Left lung (tissue), 10 donors: Measurements from ENCODE around the gene ZNG1B. TPM values are rescaled to one million over a fixed set of nuclear protein-coding genes. Genes with fewer than 3 reads are reported as not detected.
"Not testable (repeated sequence)": the region's sequence is repeated elsewhere in the genome, so short reads cannot be mapped to it uniquely, and the experiment has no call there.

ENCODE experiments used
- ATAC-seq: fragments of 200-7000 bp; cut with Tn5 transposase; one replicate; pipeline ENCODE4 v1.9.1; 2020; ENCODE audit warnings: moderate library complexity
- DNase-seq, 4 donors: peaks; one replicate each; pipeline ENCODE4 v3.0.0-alpha.2; 2013 to 2020
- H3K27ac ChIP-seq, 2 donors: fragments of 200-600 bp; sonication (generic) in 1 of 2; one replicate each; pipeline versions ENCODE4 v1.5.0 to v1.8.0; 2020 to 2021
- H3K27me3 ChIP-seq, 2 donors: fragments of 200-600 bp; sonication (generic) in 1 of 2; one replicate each; pipeline versions ENCODE4 v1.5.0 to v1.8.0; 2020 to 2021
- H3K36me3 ChIP-seq, 2 donors: fragments of 200-600 bp; sonication (generic) in 1 of 2; one replicate each; pipeline versions ENCODE4 v1.5.0 to v1.8.0; 2020 to 2021
- H3K4me1 ChIP-seq, 2 donors: fragments of 200-600 bp; one replicate each; pipeline ENCODE4 v1.8.0; 2021
- H3K4me3 ChIP-seq, 2 donors: fragments of 200-600 bp; sonication (generic) in 1 of 2; one replicate each; pipeline versions ENCODE4 v1.5.0 to v1.8.0; 2020 to 2021; ENCODE audit warnings: mild to moderate bottlenecking in 1 of 2
- H3K9me3 ChIP-seq, 2 donors: fragments of 200-600 bp; sonication (generic) in 1 of 2; one replicate each; pipeline versions ENCODE4 v1.5.0 to v1.8.0; 2020 to 2021
- intact Hi-C, 2 donors: fragments of 100-400 bp; cut with DNase I; formaldehyde crosslinking; loops; one replicate each; pipeline versions ENCODE4 v1.11.2 to v1.14.2; 2022
- polyA plus RNA-seq, 6 donors: library from polyadenylated mRNA; unstranded; fragments of 120-200 nt; gene quantifications; one replicate each; pipeline ENCODE4 v1.2.1, GENCODE V29; 2013; ENCODE audit not compliant: insufficient read length in 6 of 6
- total RNA-seq, 2 donors: library from RNA; stranded (reverse); fragmentation: NEBNext Ultra II Directional; extraction: Animal tissue kit (Norgen Biotek cat#: 25700); gene quantifications; one replicate each; pipeline ENCODE4 v1.2.1, GENCODE V29; 2021
- TF ChIP-seq, protein P1 (sequence below), 2 donors: fragments of 200-600 bp; sonication (generic) in 1 of 2; IDR thresholded peaks; one replicate each; pipeline versions ENCODE4 v1.5.0 to v1.8.0; 2021; ENCODE audit warnings: antibody characterized with exemption in 2 of 2
- donor health status: DM: no; HTN: yes; CAD: no.
- donor health status: DM: no; HTN: no; CAD: no.

ZNG1B gene
- total and polyA plus RNA-seq, 8 donors: 25.4 to 56.3 (median 48.5) TPM

DNA sequence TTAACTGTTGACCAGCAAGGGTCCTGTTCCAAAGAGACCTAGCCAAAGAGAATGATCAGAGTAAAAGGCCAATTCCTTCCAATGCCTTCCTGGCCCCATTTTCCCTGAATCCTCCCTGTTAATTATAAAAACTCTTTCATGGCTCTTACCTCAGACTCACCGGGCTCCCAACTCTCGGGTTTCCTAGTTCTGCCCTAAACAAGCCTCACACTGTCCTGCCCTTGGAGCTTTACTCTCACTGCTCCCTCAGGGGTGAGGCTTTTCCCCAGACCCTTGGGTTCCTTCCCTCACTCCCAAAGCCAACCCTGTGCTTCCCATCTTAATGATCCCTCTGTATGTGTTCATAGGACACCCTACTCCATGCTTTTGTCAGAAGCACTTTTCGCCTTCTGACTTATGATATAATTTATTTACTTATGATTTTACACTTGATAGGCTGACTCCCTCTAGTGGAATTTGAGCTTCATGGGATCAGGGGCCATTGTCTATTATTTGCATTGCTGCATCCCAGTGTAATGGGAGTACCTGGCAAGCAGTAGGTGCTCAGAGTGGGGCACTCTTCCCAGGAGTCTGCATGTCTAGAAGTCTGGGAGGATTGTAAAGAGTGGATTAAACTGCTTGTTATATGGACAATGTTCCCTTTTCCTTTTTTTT is 29.9 kb upstream of the ZNG1B start:
- Histone ChIP-seq H3K27me3 (peaks cover 0 to 4% of the 10 kb centered on the region in 2 donors), H3K36me3 (no peaks in the 10 kb centered on the region), H3K9me3 (no peaks in the 10 kb centered on the region), H3K27ac (no peak overlapping the region), H3K4me1 (no peaks in the 10 kb centered on the region), H3K4me3 (no peak overlapping the region)
- ATAC-seq (peak; percentile 50), DNase-seq (no peak)
- TF ChIP-seq, protein P1, sequence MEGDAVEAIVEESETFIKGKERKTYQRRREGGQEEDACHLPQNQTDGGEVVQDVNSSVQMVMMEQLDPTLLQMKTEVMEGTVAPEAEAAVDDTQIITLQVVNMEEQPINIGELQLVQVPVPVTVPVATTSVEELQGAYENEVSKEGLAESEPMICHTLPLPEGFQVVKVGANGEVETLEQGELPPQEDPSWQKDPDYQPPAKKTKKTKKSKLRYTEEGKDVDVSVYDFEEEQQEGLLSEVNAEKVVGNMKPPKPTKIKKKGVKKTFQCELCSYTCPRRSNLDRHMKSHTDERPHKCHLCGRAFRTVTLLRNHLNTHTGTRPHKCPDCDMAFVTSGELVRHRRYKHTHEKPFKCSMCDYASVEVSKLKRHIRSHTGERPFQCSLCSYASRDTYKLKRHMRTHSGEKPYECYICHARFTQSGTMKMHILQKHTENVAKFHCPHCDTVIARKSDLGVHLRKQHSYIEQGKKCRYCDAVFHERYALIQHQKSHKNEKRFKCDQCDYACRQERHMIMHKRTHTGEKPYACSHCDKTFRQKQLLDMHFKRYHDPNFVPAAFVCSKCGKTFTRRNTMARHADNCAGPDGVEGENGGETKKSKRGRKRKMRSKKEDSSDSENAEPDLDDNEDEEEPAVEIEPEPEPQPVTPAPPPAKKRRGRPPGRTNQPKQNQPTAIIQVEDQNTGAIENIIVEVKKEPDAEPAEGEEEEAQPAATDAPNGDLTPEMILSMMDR (IDR thresholded peaks at IDR 0.05): peak in 1 of 2 donors; percentile 15
- intact Hi-C loops: no loop called here

DNA sequence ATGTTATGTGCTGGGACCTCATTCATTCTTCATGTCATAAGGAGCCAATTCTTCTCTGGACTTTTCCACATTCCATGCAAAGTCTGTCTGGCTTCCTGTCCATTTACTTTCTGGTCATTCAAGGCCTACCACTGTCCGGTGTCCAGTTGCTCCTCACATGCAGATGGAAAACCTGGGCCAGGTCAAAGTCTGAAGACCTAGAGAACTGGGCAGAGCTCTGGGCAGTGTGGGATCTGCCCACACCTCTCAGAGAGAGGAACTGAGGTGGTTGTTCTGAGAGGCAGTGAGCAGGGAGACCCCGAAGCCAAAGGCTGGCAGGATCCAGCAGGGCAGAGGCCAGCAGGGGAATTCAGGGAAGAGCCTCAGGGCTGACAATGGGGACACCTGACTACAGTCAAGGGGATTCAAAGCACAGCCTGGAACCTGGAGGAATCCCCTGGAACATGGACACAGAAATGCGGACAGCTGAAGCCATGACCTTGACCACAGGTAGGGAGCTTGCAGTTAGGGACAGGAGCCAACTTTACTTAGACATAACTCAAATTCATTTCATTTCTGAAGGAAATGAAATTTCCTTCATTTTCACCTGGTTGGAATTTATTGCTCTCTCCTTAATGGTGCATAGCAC is 25.7 kb upstream of the ZNG1B start:
- H3K27ac ChIP-seq, ATAC-seq, H3K9me3 ChIP-seq, intact Hi-C loops, H3K4me1 ChIP-seq, H3K36me3 ChIP-seq, H3K27me3 ChIP-seq, DNase-seq, H3K4me3 ChIP-seq: not testable (repeated sequence)

DNA sequence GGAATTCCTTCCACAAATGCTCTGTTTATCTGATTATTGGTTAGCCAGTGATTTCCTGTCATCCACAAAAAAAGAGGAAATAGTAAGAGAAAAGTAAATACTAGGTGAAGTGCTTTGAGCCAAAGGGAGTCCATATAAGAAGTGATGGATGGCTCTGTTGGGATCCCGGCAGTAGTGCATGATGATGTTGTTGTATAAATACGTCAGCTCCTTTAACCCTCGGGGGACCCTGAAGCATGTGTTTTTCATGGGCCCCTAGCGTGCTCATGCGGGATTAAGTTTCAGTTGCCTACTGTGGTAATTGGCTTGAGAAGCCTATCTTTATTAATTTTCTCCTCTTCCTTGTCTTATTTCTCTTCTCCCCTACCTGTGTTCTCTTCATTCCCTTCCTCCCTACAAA is 24.7 kb upstream of the ZNG1B start:
- H3K4me3 ChIP-seq, H3K4me1 ChIP-seq, DNase-seq, H3K27me3 ChIP-seq, ATAC-seq, intact Hi-C loops, H3K27ac ChIP-seq, H3K36me3 ChIP-seq, H3K9me3 ChIP-seq: not testable (repeated sequence)

DNA sequence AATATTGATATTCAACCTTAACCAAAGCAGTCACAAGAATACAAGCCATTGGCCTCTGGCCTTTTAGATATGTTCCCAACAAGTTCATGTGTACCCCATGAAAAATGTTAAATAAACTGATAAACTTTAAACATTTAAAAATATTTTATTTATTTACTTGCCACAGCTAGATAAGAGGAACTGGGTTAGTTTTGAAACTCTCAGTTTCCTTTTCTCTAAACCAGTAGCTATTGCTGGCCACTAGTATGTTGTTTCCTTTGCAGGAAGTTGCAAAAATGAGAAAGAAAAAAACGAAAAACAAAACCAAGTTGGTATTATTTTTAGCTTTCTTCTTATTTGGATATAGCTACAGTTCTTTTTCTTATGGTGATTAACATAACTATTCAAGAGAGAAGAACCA is 5.7 kb upstream of the ZNG1B start:
- H3K4me1 ChIP-seq, H3K4me3 ChIP-seq, H3K36me3 ChIP-seq, H3K9me3 ChIP-seq, intact Hi-C loops, ATAC-seq, H3K27me3 ChIP-seq, DNase-seq: not testable (repeated sequence)
- peak overlapping the region in 1 of 2 donors; percentile 86 for H3K27ac ChIP-seq

DNA sequence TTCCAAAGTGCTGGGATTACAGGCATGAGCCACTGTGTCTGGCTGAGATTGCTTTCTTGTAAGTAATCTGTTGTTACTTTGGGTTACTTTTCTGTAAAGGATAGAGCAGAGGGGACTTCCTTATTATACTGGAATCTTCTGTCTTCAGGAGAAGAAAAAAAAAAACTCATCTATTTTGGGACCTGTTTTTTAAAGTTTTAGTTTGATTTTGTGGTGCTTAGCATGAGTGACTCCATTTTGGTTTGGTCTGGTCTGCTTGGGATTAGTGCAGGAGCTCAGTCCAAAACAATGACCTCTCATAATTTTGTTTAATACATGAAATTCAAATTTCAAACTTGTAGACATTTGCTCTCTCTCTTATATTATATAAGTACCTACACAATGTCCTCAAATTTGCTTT is 4.0 kb upstream of the ZNG1B start:
- H3K9me3 ChIP-seq, ATAC-seq, intact Hi-C loops, H3K36me3 ChIP-seq, H3K27me3 ChIP-seq, DNase-seq, H3K4me3 ChIP-seq, H3K4me1 ChIP-seq: not testable (repeated sequence)
- H3K27ac ChIP-seq: peak overlapping the region in 1 of 2 donors; percentile 28

DNA sequence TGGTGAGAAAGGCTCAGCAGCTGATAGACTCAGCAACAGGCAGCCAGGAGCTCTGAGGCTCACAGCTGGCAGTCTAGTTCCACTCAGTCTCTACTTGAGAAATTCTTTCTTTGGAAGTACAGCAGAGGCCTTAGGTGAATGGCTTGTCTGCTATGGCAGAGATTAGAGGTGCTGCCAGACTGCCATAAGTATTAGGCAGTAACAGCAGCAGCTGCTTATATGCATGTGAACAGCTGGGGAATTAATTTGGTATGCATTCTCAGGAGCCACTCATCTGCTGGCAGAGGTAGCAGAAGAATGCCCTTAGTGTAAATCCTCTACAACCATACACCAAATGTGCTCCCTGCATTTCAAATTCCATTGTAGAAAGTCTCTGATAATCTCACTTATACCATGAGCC is 28.3 kb downstream of the ZNG1B start:
- DNase-seq: peak in 1 of 4 donors; percentile 0
- intact Hi-C loops, H3K27me3 ChIP-seq, ATAC-seq, H3K27ac ChIP-seq, H3K36me3 ChIP-seq, H3K4me3 ChIP-seq, H3K4me1 ChIP-seq, H3K9me3 ChIP-seq: not testable (repeated sequence)

DNA sequence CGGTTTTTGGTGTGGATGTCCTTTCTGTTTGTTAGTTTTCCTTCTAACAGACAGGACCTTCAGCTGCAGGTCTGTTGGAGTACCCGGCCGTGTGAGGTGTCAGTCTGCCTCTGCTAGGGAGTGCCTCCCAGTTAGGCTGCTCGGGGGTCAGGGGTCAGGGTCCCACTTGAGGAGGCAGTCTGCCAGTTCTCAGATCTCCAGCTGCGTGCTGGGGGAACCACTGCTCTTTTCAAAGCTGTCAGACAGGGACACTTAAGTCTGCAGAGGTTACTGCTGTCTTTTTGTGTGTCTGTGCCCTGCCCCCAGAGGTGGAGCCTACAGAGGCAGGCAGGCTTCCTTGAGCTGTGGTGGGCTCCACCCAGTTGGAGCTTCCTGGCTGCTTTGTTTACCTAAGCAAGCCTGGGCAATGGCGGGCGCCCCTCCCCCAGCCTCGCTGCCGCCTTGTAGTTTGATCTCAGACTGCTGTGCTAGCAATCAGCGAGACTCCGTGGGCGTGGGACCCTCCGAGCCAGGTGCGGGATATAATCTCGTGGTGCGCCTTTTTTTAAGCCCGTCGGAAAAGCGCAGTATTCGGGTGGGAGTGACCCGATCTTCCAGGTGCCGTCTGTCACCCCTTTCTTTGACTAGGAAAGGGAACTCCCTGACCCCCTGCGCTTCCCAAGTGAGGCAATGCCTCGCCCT is 39.3 kb downstream of the ZNG1B start:
- ATAC-seq, H3K27ac ChIP-seq, H3K4me3 ChIP-seq, intact Hi-C loops, H3K36me3 ChIP-seq, DNase-seq, H3K9me3 ChIP-seq, H3K27me3 ChIP-seq, H3K4me1 ChIP-seq: not testable (repeated sequence)

DNA sequence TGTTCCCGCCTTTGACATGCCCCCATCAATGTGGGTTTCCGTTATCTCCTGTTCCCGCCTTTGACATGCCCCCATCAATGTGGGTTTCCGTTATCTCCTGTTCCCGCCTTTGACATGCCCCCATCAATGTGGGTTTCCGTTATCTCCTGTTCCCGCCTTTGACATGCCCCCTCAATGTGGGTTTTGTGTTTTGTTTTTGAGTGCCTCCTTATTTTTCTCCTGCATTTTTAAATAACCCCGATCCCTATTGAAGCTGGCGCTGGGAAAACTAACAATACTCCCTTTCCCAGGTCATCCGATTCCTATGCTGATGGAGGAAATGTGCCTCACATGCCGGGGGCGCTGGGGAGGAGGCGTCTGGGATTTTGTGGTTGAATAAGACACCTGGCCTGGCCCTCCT is 59.0 kb downstream of the ZNG1B start:
- not testable (repeated sequence) for H3K36me3 ChIP-seq

DNA sequence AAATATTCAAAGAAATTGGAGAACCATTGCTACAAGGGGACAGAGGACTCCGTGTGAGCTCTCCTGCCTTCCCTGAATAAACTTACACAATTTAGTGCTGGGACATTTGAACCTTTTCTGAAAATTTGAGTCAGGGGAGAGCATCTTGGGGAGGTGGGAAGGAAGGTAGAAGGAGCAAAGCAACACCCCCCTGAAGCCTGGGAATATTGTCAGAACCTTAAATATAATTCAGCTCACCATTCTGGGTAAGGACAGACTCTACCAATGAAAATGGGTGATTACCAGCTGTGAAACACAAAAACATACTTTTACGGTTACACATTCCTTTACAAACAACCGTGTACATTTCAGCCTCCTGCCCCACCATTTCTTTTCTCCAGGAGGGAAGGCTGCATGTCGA is 60.9 kb downstream of the ZNG1B start, which contains the start of gene FOXD4L1:
Gene FOXD4L1, plus strand, starts transcription at position 301 of the 400 bp plus-strand sequence. CDS start 592 bp downstream, outside the sequence.
- DNase-seq, ATAC-seq, H3K9me3 ChIP-seq, H3K36me3 ChIP-seq, H3K4me3 ChIP-seq, intact Hi-C loops, H3K27ac ChIP-seq: not testable (repeated sequence)
- Histone ChIP-seq H3K4me1 (peaks cover 0 to 20% of the 10 kb centered on the region in 2 donors), H3K27me3 (peaks cover 0 to 48% of the 10 kb centered on the region in 2 donors)

More for the DNA sequence above, 59.0 kb downstream of the ZNG1B start:
- H3K4me3 ChIP-seq, ATAC-seq, H3K4me1 ChIP-seq, H3K9me3 ChIP-seq, DNase-seq, intact Hi-C loops, H3K27ac ChIP-seq: not testable (repeated sequence)
- peaks cover 0 to 30% of the 10 kb centered on the region in 2 donors for H3K27me3 ChIP-seq

DNA sequence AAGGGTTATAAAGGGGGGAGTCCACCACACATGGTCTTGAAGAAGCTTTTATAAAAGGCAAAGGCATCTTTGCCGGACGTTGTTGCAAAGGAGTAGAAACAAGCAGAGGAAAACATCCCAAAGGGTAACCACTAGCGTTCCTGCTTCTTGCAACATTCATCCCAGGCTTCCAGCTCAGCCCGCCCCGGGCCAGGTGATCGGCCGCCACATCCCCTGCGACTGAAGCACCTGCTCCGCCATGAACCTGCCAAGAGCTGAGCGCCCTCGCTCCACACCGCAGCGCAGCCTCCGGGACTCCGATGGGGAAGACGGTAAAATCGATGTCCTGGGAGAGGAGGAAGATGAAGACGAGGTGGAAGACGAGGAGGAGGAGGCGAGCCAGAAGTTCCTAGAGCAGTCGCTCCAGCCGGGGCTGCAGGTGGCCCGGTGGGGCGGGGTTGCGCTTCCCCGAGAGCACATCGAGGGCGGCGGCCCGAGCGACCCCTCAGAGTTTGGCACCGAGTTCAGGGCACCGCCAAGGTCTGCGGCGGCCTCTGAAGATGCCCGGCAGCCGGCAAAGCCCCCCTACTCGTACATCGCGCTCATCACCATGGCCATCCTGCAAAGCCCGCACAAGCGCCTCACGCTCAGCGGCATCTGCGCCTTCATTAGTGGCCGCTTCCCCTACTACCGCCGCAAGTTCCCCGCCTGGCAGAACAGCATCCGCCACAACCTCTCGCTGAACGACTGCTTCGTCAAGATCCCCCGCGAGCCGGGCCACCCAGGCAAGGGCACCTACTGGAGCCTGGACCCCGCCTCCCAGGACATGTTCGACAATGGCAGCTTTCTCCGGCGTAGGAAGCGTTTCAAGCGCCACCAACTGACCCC is 61.8 kb downstream of the ZNG1B start:
- H3K9me3 ChIP-seq, ATAC-seq, H3K36me3 ChIP-seq, H3K27ac ChIP-seq, intact Hi-C loops, H3K4me3 ChIP-seq: not testable (repeated sequence)
- DNase-seq: peak in 1 of 4 donors; percentile 69
- Histone ChIP-seq H3K27me3 (peaks cover 0 to 56% of the 10 kb centered on the region in 2 donors), H3K4me1 (peaks cover 0 to 29% of the 10 kb centered on the region in 2 donors)

DNA sequence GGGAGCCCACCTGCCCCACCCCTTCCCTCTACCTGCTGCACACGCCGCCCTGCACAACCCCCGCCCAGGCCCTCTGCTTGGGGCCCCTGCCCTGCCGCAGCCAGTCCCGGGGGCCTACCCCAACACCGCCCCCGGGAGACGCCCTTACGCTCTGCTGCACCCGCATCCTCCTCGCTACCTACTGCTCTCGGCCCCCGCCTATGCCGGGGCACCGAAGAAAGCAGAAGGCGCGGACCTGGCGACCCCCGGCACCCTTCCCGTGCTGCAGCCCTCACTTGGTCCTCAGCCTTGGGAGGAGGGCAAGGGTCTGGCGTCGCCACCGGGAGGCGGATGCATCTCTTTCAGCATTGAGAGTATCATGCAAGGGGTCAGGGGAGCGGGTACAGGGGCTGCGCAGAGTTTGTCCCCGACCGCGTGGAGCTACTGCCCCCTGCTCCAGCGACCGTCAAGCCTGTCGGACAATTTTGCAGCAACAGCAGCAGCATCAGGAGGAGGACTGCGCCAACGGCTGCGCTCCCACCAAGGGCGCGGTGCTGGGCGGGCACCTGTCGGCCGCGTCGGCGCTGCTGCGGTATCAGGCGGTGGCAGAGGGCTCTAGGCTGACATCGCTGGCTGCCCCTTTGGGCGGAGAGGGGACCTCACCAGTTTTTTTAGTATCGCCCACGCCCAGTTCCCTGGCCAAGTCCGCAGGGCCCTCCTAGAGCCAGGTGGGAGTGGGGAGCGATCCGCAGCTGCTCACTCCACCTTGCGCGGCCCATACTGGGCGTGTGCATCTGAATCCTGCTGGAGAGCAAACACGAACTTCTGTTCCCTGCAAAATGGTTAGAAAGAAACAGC is 62.6 kb downstream of the ZNG1B start:
- H3K4me3 ChIP-seq, ATAC-seq, H3K27ac ChIP-seq, DNase-seq, H3K9me3 ChIP-seq, H3K36me3 ChIP-seq, intact Hi-C loops: not testable (repeated sequence)
- H3K4me1 ChIP-seq: peaks cover 0 to 30% of the 10 kb centered on the region in 2 donors
- H3K27me3 ChIP-seq: peaks cover 0 to 61% of the 10 kb centered on the region in 2 donors
